WERI-Rb-1 (cell line): ENCODE data around the gene C2.

Experiments used
- DNase-seq: peaks from one replicate; pipeline ENCODE4 v3.0.0-alpha.2; 2020
- H3K27ac ChIP-seq: fragments of 250-450 bp; sonication (Bioruptor Pico); 2 replicates; pipeline ENCODE4 v1.5.1; 2020; ENCODE audit warnings: mild to moderate bottlenecking, moderate library complexity
- H3K27me3 ChIP-seq: fragments of 250-450 bp; sonication (Bioruptor Pico); 2 replicates; pipeline ENCODE4 v1.5.1; 2021; ENCODE audit warnings: mild to moderate bottlenecking, low read depth, moderate library complexity; ENCODE audit not compliant: insufficient read depth, severe bottlenecking
- H3K36me3 ChIP-seq: fragments of 250-450 bp; sonication (Bioruptor Pico); 2 replicates; pipeline ENCODE4 v1.5.1; 2020; ENCODE audit warnings: mild to moderate bottlenecking, moderate library complexity
- H3K4me3 ChIP-seq: 2 replicates; pipeline ENCODE4 v1.5.1; 2011; ENCODE audit warnings: low read depth, mild to moderate bottlenecking, control low read depth, low read length
- H3K9me3 ChIP-seq: fragments of 250-450 bp; sonication (Bioruptor Pico); 2 replicates; pipeline ENCODE4 v1.5.1; 2021; ENCODE audit warnings: mild to moderate bottlenecking, moderate library complexity; ENCODE audit not compliant: severe bottlenecking
- CTCF ChIP-seq: IDR thresholded peaks from 2 replicates; pipeline ENCODE4 v1.5.1; 2011; ENCODE audit warnings: low read depth, mild to moderate bottlenecking, control low read depth, inconsistent platforms, low read length

C2 gene

GRCh38 chr6:31896856-31897611 is 30.5 kb upstream of the C2 start:
- no peaks in the 10 kb centered on the region for H3K27me3 ChIP-seq
- peak overlapping the region; percentile 87 for H3K27ac ChIP-seq

GRCh38 chr6:31897612-31898382 is 29.7 kb upstream of the C2 start, which contains the start of gene EHMT2:
EHMT2 (minus strand) TSS chr6:31897698; CDS start chr6:31897677, 21 bp downstream.
- H3K27ac ChIP-seq = peak within 1 kb of the TSS; percentile 87

More at GRCh38 chr6:31896856-31897611, 30.5 kb upstream of the C2 start:
- H3K36me3 ChIP-seq = peaks cover 51% of the 10 kb centered on the region
- H3K9me3 ChIP-seq = no peaks in the 10 kb centered on the region
- no peak for TF ChIP-seq CTCF
- DNase-seq = no peak
- peak overlapping the region; percentile 68 for H3K4me3 ChIP-seq

GRCh38 chr6:31898383-31899011 is 29.0 kb upstream of the C2 start:
- DNase-seq = peak; percentile 46
- H3K27ac ChIP-seq = peak overlapping the region; percentile 87
- H3K4me3 ChIP-seq = peak overlapping the region; percentile 68
- no peak for TF ChIP-seq CTCF
- H3K27me3 ChIP-seq = no peaks in the 10 kb centered on the region
- H3K9me3 ChIP-seq = no peaks in the 10 kb centered on the region
- H3K36me3 ChIP-seq = peaks cover 36% of the 10 kb centered on the region

More at GRCh38 chr6:31897612-31898382, 29.7 kb upstream of the C2 start, which contains the start of gene EHMT2:
- Histone ChIP-seq H3K36me3 (peaks cover 43% of the 10 kb centered on the region), H3K27me3 (no peaks in the 10 kb centered on the region), H3K9me3 (no peaks in the 10 kb centered on the region), H3K4me3 (peak within 1 kb of the TSS; percentile 68)
- peak; percentile 93 for DNase-seq
- no peak for TF ChIP-seq CTCF

- no peak for TF ChIP-seq CTCF
- no peaks in the 10 kb centered on the region for H3K9me3 ChIP-seq
- H3K36me3 ChIP-seq = peaks cover 29% of the 10 kb centered on the region
- no peaks in the 10 kb centered on the region for H3K27me3 ChIP-seq
- no peak overlapping the region for H3K4me3 ChIP-seq
- DNase-seq = no peak
- H3K27ac ChIP-seq = no peak overlapping the region
These were observed 28.3 kb upstream of the C2 start for GRCh38 chr6:31899215-31899614.

GRCh38 chr6:31899882-31900722 is 27.4 kb upstream of the C2 start:
- H3K27me3 ChIP-seq = no peaks in the 10 kb centered on the region
- no peaks in the 10 kb centered on the region for H3K9me3 ChIP-seq
- no peak for TF ChIP-seq CTCF
- peaks cover 20% of the 10 kb centered on the region for H3K36me3 ChIP-seq
- no peak for DNase-seq
- no peak overlapping the region for H3K27ac ChIP-seq
- H3K4me3 ChIP-seq = no peak overlapping the region
